Tongue (tissue), 2 donors: ENCODE data around the gene TBC1D4. TPM values are rescaled to one million over a fixed set of nuclear protein-coding genes. Genes with fewer than 3 reads are reported as not detected.

ENCODE experiments used
- DNase-seq: peaks from one replicate; pipeline ENCODE4 v3.0.0-alpha.2; 2015
- total RNA-seq: library from RNA; depleted of rRNA; stranded (reverse); fragments of >200 nt; gene quantifications from one replicate; pipeline ENCODE4 v1.2.3, GENCODE V29; 2014

TBC1D4 gene, protein sequence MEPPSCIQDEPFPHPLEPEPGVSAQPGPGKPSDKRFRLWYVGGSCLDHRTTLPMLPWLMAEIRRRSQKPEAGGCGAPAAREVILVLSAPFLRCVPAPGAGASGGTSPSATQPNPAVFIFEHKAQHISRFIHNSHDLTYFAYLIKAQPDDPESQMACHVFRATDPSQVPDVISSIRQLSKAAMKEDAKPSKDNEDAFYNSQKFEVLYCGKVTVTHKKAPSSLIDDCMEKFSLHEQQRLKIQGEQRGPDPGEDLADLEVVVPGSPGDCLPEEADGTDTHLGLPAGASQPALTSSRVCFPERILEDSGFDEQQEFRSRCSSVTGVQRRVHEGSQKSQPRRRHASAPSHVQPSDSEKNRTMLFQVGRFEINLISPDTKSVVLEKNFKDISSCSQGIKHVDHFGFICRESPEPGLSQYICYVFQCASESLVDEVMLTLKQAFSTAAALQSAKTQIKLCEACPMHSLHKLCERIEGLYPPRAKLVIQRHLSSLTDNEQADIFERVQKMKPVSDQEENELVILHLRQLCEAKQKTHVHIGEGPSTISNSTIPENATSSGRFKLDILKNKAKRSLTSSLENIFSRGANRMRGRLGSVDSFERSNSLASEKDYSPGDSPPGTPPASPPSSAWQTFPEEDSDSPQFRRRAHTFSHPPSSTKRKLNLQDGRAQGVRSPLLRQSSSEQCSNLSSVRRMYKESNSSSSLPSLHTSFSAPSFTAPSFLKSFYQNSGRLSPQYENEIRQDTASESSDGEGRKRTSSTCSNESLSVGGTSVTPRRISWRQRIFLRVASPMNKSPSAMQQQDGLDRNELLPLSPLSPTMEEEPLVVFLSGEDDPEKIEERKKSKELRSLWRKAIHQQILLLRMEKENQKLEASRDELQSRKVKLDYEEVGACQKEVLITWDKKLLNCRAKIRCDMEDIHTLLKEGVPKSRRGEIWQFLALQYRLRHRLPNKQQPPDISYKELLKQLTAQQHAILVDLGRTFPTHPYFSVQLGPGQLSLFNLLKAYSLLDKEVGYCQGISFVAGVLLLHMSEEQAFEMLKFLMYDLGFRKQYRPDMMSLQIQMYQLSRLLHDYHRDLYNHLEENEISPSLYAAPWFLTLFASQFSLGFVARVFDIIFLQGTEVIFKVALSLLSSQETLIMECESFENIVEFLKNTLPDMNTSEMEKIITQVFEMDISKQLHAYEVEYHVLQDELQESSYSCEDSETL (N-terminal part only)
- 37.4 TPM for total RNA-seq

DNA sequence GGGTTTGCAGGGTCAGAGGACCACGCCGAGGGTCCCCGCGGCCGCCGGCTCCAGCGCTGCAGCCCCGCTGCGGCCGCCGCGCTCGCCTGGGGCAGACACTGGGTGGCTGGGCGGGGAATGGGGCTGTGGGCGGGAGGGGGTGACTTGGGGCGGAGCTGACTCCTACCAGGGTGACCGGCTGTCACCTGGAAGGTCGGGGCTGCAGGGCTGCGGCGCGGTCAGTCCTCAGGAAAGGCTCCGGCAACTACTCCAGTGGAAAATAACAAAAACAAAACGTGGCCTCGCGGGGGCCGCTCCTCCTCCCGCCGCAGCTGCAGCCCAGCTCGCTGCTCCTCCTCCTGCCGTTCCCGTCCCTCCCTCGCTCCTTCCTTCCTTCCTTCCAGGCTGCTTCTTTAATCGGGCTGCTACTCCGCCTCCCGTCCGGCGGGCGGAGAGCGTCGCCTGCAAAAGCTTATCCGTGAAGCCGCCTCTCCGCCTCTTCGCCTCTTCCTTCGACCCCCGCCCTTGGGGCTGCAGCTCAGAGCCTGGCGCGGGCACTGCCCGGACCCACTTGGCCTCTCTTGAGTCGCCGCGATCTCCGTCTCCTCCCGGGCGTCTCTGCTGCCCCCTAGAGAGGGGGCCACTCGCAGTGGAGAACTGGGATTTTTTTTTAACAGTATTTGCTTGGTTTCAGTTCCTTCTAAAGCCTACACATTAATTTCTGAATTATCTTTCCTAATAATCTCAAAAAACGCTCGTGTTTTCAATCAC, at the start of gene TBC1D4:
Gene TBC1D4 (minus strand): TSS at position 100 of the 750 bp plus-strand sequence. CDS start 402 bp downstream, outside the sequence.
- DNase-seq = peak; percentile 96

DNA sequence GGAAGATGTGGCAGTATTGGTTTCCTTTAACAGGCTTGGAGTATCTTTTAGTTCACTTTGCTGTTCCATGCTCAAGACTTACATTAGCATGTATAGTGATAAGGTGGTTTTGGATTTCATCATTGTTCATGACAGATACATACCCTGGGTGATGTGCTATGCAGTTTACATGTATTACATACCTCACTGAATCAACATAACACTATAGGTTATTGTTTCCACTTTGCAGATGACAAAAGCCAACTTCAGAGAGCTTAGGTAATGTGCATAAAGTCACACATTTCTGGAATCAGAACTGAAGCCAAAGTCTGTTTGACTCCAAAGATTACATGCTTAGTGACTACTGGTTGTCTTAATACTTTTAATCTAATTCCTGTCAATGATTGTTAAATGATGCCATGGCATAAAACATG, 48.6 kb upstream of the TBC1D4 start:
- no peak for DNase-seq

DNA sequence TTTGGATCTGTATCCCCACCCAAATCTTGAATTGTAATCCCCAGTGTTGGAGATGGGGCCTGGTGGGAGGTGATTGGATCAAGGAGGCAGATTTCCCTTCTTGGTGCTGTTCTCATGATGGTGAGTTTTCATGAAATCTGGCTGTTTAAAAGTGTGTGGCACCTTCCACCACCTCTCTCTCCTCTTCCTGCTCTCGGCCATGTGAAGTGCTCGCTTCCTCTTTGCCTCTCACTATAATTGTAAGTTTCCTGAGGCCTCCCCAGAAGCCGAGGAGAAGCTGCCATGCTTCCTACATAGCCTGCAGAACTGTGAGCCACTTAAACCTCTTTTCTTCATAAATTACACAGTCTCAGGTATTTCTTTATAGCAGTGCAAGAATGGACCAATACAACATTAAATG, 40.0 kb upstream of the TBC1D4 start:
- DNase-seq = no peak

DNA sequence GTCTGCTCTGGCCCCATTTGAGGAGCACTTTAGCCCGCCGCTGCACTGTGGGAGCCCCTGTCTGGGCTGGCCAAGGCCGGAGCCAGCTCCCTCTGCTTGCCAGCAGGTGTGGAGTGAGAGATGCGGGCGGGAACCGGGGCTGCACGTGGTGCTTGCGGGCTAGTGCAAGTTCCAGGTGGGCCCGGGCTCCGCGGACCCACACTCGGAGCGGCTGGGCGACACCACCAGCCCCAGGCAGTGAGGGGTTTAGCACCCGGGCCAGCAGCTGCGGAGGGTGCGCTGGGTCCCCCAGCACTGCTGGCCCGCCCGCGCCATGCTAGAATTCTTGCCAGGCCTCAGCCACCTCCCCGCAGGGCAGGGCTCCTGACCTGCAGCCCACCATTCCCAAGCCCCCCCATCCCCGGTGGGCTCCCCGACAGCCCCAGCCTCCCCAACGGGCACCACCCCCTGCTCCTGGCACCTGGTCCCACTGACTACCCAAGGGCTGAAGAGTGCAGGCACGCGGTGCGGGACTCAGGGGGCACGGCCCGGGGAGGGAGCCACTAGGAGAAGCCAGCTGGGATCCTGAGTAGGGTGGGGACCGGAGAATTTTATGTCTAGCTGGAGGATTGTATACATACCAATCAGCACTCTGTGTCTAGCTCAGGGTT, 36.6 kb upstream of the TBC1D4 start:
- DNase-seq = no peak

DNA sequence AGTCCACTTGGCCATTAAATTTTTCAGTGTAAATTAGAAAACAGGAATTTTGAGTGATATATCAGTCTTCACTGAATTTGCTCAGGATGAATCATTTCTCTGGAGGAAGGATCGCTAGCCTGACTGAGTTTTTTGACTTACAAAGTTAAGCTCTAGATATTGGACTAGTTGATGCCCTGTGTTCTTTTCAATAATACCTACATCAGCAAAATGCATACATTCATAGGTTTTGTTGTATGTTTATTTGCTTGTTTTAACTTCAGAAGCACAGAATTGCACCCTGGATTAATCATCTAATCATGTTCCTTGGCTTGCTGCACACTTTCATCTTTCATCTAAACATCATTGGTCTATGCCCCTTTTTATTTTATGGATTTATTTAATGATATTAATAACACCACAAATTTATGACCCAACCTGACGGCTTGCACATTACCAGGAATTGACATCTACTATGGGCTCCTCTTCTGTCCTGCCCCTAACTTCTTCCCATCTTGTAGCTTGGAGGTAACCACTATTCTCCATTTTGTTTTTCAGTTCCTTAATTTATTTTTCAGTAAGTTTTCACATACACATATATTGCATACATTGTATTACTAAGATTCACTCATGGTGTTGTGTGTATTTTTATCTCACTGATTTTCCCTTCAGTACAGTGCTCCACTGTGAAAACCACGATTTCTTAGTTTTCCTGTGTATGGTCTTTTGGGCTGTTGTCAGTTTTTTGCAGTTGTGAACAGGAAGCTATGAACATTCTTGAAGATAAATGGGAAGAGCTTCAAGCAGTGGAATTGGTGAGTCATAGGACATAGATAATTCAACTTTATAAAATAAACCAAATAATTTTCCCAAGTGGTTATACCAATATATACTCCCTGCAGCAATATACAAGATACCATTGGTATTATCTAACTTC, 32.4 kb upstream of the TBC1D4 start:
- DNase-seq = no peak

DNA sequence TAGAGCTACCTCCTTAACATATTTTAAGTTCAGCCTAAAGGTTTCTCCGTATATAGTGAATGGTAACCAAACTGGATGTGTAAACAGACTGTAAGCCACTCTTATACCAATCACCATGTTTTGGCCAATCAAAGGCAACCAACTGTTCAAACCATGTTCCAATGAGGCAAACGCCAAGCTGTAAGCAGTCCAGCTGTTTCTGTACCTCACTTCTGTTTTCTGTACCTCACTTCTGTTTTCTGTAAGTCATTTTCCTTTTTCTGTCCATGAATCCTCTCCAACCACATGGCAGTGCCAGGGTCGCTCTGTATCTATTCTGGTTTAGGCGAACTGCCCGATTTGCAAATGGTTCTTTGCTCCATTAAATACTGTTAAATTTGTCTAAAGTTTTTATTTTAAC, 31.3 kb upstream of the TBC1D4 start:
- no peak for DNase-seq

DNA sequence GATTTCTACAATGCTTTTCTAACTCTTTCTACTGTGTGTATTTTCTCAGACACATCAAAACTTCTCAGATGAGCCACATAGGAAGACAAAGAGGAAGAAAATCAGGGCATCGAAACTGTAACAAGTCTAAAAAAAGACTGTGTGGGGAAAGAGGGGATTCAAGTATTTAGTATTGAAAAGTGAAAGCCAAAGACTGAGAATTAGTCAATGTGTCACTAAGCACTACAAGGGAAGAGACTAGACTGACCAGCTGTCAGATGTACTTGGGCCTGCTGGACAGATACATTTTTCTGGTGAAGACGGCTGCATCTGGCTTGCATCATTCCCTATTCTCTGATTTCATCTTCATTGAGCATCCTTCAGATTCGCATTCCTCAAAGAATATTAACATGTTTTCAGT, 30.3 kb upstream of the TBC1D4 start:
- DNase-seq = peak; percentile 10

DNA sequence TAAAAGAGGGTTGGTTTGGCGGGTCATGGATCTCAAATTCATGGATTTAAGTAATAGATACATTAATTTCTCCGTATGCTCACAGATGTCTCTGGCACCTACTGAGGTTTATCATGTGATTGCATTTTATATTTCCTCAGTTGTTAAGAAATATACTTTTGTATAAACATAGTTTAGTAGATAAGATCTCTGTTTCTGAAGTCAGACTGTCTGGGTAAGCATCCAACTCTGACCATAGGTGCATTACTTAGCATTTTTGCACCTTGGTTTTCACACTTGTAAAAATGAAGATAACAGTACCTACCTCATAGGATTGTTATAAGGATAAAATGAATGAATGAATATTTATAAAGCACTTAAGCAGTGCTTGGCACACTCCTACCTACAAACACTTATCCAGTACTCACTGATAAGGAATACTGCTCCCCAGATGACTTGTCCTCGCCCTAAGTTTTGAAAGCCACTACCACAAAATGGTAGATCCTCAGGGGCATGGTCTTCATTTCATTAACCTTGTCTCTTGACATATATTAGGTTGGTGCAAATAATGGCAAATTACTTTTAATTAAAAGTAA, 29.2 kb upstream of the TBC1D4 start:
- no peak for DNase-seq

DNA sequence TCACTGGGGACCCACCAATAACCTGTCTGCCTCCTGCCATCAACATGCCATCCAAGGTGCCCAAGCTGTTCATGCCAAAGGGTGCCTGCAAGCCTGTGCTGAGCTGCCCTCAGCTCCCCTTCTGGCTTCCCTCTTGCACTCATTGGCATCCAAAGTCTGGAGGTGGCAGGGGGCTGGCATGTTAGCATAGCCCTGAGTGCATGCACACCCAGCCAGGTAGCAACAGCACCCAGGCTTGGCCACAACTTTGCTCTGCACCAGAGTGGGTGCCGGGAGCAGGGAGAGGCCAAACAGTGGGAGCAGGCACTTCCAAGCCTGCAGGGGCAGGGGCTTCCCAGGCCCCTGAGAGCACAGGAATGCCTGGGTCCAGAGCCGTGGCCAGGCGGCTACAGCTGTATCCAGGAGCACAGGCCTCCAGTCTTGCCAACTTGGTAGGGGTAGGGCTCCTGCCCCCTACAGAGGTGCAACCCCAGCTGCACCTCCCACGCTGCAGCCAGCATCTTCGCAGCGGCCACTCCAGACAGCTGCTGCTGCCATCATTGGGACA, 26.1 kb upstream of the TBC1D4 start:
- DNase-seq = no peak

DNA sequence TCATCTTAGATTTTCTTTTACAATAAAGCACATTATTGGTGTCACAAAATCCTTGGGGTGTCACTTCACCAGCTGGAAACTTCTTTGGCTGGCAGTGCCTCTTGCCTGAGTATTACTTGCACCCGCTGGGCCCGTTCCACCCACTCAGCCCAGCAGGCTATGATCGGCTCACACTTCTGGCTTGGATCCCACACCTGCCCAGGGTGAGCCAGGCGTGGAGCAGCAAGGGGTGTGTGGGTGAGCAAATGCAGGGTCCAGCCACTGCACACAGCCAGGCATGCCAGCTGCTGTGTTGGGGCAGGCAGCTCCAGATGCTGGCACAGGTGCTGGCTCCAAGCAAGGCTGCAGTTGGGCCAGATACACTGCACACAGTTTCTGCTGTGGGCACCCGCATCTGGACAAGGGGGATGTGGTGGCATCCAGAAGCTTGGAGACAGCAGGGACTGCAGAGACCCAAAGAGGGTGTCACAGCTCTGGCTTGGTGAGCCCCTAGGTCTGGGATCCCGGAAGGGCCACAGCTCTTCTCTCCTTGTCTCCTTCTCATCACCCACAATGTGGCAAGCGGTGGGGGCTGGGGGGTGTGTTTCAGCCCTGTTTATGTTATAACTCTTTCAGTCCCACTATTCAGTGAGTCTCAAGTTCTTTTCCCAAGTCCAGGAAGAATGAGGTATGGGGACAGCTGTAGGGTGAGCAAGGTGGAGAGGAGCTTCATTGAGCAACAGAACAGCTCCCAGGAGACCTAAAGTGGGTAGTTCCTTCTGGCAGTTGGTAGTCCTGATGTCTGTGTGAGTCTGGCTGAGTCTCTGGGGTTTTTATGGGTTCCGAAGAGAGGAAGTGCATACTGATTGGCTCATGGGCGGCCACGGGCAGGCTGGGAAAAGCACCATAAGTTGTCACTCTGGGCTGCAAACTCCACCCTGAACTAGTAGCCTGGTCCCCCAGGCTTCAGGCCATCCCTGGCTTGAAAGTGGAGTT, 25.3 kb upstream of the TBC1D4 start:
- peak; percentile 51 for DNase-seq

DNA sequence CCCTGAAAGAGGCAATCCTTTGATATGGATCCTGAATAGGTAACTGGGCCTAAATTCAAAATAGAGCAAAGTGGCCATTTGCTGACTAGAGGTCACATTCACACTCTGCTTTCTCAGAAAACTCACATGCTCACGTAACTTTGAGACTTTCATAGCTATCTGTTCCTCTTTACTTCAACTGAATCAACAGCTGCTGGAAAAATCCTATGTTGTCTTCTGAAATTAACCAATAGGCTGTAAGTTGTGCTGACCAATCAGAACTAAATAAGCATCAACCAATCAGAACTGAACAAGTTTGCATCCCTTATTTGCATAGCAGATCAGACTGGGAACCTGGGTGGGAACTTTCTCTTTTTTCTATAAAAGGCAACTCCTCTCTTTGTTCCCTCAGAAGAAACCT, 24.0 kb upstream of the TBC1D4 start:
- DNase-seq = no peak

DNA sequence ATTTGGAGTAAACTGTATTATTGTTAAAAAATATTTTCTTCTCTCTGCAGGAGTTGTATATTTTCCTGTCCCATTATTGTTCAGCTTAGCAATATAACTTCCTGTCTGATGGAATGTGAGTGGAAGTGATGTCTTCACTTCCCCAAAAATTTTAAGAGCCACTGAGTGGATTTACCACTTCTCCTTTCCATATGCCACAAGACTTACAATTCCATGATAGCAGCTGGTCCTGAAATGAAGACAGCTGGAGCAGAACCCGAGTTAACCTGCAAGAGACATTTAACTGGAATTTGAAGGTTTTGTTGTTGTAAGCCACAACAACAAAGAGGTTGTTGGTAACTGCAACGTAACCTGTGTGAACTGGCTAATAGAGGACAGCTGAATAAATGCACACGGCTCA, 23.4 kb upstream of the TBC1D4 start:
- peak; percentile 15 for DNase-seq

DNA sequence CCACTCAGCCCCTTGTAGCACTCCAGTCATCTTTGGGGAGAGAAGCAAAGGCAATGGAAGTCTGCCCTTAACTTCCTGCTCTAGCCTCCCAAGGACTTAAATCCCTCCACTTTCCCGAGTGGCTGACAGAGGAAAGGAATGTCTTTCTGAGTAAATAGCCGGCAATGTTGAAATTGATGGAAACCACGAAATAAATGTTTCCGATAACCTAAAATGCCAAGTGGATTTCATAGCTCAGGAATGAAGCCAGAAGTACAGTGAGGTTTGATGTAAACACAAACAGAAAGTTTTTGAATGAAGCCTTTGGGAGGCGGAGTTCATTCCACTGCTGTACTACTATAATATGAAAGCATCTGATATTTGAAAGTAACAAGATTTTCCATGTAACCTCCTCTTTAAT, 14.0 kb upstream of the TBC1D4 start:
- DNase-seq = no peak

DNA sequence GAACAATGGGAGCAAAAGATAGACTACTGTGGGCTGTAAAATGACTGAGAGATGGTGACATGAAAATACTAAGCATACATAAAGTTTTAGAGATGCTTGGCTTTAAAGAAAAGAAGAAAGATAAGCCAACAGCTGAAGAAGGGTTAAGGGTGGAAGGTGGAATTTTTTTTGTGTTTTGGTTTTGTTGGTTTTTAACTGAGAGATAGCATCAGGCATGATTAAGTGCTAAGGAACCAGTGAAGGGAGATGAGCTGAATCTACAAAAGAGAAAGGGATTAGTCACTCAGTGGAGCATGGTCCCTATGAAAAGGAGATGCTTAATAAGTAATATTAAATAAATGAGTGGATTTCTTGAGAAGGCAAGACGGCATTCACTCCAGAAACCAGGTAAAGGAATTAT, 12.5 kb upstream of the TBC1D4 start:
- DNase-seq = no peak

DNA sequence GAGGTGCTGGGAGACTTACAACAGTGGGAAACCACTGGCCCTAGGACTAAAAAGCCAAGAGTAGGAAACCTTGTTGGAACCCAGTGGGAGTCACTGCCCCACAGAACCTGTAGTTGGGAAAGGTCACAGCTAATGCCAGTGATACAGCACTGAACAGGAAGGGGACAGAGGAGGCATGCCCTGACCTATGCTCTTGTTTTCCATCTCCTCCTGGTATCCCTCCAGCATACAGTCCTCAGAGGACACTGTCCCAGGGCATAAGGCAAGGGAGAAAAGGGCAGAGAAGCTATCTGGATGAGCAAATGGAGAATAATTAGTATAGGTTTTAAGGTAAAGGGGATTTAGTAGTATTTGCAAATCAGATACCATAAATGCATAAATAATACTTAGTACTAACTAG, 11.2 kb upstream of the TBC1D4 start:
- no peak for DNase-seq

DNA sequence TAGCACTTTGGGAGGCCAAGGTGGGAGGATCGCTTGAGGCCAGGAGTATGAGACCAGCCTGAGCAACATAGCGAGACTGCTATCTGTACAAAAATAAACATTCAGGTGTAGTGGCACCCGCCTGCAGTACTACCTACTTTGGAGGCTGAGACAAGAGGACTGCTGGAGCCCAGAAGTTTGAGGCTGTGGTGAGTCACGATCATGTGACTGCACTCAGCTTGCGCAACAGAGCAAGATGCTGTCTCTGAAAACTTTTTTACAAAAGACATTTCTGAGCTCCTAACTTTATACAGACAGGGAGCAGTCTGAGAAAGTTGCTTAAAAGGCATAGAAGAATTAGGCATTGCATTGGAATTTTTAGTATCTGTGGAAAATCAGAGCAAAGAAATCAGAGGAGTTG, 10.4 kb upstream of the TBC1D4 start:
- no peak for DNase-seq

DNA sequence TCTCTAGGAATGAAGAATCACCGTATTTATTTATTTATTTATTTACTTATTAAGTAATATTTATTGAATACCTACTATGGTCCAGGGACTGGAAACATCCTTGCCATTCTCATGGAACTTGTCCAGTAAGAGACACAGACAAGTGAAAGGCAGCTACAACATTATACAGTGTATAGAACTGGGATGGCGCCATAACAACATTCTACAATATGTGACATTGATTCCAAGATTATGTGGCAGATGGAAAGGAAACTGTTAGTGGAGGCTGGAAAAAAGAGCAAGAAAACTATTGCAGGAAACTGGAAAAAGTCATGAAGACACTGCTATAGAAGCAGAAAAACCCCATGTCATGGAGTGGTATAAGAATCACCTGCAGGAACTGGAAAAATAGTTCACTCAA, 9.4 kb upstream of the TBC1D4 start:
- DNase-seq = no peak

DNA sequence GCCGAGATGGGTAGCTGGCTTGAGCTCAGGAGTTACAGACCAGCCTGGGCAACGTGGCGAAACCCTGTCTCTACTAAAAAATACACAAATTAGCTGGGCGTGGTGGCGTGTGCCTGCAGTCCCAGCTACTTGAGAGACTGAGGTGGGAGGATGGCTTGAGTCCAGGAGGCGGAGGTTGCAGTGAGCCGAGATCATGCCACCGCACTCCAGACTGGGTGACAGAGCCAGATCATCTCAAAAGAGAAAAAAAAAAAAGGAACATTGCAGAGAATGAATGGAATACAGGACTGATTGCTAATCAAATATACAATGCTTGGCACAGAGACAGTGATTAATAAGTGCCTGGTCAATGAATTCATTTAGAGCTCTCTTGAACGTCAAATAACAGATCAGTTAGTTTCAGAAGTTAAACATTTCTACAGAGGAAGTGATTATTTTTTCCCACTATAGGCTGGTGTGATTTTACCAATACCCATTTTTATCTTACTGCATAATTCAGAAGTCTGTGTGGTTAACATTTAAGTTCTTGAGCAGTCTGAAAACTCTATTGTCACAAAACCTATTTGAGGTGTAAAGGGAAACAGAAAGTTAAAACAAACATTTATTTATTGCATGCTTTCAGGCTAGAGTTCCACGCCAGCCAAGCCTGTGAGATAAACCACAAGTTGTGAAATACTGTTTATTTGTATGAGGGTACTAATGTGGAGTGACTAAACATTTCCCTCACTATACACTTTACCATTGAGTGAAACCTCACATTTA, 7.7 kb upstream of the TBC1D4 start:
- no peak for DNase-seq
